HG02759 (cell line): Measurements from ENCODE around the gene EID3.

ENCODE experiments used
- ATAC-seq: cut with Tn5 transposase; IDR thresholded peaks from one replicate; pipeline ENCODE4 v1.9.1; 2021; ENCODE audit warnings: mild to moderate bottlenecking, moderate library complexity; ENCODE audit not compliant: unreplicated experiment

EID3 gene

DNA sequence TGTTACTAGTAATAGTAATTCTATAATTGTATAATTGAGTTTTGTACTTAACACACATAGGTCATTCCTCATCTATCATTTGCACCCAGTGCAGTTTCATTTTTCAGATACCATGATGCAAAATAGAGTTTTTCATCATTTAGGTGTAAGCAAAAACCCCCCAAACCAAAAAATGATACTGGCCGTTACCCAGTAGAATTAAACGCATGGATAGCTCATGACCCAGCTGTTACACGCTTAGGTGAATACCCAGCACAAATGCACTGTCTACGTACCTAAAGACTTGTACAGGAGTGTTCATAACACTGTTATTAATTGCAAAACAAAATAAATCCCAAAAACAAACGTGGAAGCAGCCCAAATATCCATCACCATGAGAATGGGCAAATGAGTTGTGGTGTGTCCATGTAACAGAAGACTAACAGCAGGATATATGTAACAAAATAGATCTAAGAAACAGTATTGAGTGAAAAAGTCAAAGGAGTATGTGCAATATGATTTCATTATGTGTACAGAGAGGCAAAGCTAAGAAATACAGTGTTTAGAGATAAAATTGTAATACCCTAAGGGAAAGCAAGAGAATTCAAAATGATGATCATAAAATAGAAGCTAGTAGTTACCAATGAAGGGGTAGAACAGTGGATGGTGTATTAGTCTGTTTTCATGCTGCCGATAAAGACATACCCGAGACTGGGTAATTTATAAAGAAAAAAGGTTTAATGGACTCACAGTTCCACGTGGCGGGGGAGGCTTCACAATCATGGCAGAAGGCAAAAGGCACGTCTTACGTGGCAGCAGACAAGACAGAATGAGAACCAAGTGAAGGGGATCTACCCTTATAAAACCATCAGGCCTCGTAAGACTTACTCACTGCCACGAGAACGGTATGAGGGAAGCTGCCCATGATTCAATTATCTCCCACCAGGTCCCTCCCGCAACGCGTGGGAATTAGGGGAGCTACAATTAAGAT lies 49.8 kb downstream of the EID3 start:
- ATAC-seq, result no peak

DNA sequence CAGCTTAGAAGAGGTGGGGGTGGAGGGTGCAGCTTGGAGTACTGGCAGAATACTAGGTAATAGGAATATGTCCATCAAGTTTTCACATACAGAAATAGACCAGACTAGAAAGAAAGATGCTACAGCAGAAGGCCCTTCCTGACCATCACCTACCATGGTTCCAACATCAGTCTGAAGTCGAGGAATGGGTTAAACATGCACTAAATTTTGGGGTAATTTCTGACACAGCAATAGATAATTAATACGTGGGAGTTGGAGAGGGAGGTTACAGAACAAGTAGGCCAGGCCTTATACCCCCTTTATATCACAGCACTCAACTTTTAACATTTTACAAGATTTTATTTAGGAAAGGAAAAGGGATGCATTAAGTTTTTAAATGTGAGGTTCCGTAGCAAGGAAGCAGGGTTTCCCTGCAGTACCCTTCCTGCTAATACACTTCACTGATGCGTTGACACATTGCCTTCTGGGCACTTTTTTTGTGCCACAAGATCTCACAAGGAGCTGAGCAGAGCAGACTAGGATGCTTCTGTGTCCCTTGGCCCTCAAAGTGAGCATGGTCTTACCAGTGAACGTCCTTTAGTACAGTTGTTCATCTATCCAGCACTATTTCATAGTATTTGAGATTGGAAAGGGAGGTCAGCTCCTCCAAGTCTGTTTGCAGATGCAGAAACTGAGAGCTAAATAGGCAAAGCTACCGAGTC lies 50.8 kb downstream of the EID3 start:
- no peak for ATAC-seq
